ENCODE data around the gene LCN10. TPM values are rescaled to one million over a fixed set of nuclear protein-coding genes. Genes with fewer than 3 reads are reported as not detected.
A peak's percentile ranks its signal among the peaks of the same experiment; 100 is the strongest.

LCN10 gene
- total and polyA plus RNA-seq, 2 of the 13 experiments (the other 11 are each of a cell fraction or from before 2014, with no cell fraction given): 0.53 to 0.61 TPM

GRCh38 chr9:136728548-136729123 lies 14.1 kb downstream of the LCN10 start (continued):
- no peak for TF ChIP-seq ATF2 (CRISPR knock-in tag; IDR thresholded peaks at IDR 0.05)
- 0 out of 2 replicates have a peak, but pooled peaks have one; percentile 18 for TF ChIP-seq HNRNPL (IDR thresholded peaks at IDR 0.05; ENCODE audit: low read depth, low read length)
- TF ChIP-seq BHLHE40 (IDR thresholded peaks at IDR 0.05; ENCODE audit: low read length): no peak
- no peak for TF ChIP-seq SRF (IDR thresholded peaks at IDR 0.05; ENCODE audit: low read depth, low read length)
- TF ChIP-seq HOXA5 (CRISPR knock-in tag; IDR thresholded peaks at IDR 0.05): 0 out of 2 replicates have a peak, but pooled peaks have one; percentile 17
- no peak for TF ChIP-seq PHF5A (CRISPR knock-in tag; IDR thresholded peaks at IDR 0.05; ENCODE audit: low read depth, unreplicated experiment)
- TF ChIP-seq ISX (CRISPR knock-in tag; conservative IDR thresholded peaks at IDR 0.05): 0 out of 2 replicates have a peak, but pooled peaks have one; percentile 11
- TF ChIP-seq NPAS2 (CRISPR knock-in tag; IDR thresholded peaks at IDR 0.05; ENCODE audit: borderline replicate concordance): no peak
- TF ChIP-seq CENPBD1 (CRISPR knock-in tag; IDR thresholded peaks at IDR 0.05; ENCODE audit: borderline replicate concordance, low read depth): no peak
- peak; percentile 90 for TF ChIP-seq ZNF800 (CRISPR knock-in tag; IDR thresholded peaks at IDR 0.05)
- TF ChIP-seq ZNF83 (CRISPR knock-in tag; IDR thresholded peaks at IDR 0.05; ENCODE audit: borderline replicate concordance): no peak
- no peak for TF ChIP-seq PREB (CRISPR knock-in tag; IDR thresholded peaks at IDR 0.05)
- TF ChIP-seq CHCHD3 (CRISPR knock-in tag; IDR thresholded peaks at IDR 0.05): 0 out of 2 replicates have a peak, but pooled peaks have one; percentile 5
- peak; percentile 16; the same call in 1 of the 2 replicates for TF ChIP-seq ZNF275 (CRISPR knock-in tag; IDR thresholded peaks at IDR 0.05; ENCODE audit: borderline replicate concordance)
- TF ChIP-seq MATR3 (CRISPR knock-in tag; IDR thresholded peaks at IDR 0.05): no peak
- no peak for TF ChIP-seq SYNCRIP (IDR thresholded peaks at IDR 0.05; ENCODE audit: insufficient read depth, low read depth, low read length)
- TF ChIP-seq ZNF605 (CRISPR knock-in tag; IDR thresholded peaks at IDR 0.05): peak; percentile 71
- no peak for TF ChIP-seq ZSCAN29 (CRISPR knock-in tag; conservative IDR thresholded peaks at IDR 0.05)
- TF ChIP-seq KDM5B (CRISPR knock-in tag; IDR thresholded peaks at IDR 0.05; ENCODE audit: borderline replicate concordance): 0 out of 2 replicates have a peak, but pooled peaks have one; percentile 30
- TF ChIP-seq ZNF501 (CRISPR knock-in tag; IDR thresholded peaks at IDR 0.05): peak; percentile 79; the same call in 1 of the 2 replicates
- peak; percentile 84; the same call in 1 of the 2 replicates for TF ChIP-seq ZNF414 (CRISPR knock-in tag; IDR thresholded peaks at IDR 0.05)
- peak; percentile 86; the same call in 1 of the 2 replicates for TF ChIP-seq ZNF598 (CRISPR knock-in tag; IDR thresholded peaks at IDR 0.05; ENCODE audit: borderline replicate concordance)
- TF ChIP-seq KLF16 (CRISPR knock-in tag; IDR thresholded peaks at IDR 0.05): no peak
